IMR-90 (cell line): ENCODE results near the gene FIS1. TPM values are rescaled to one million over a fixed set of nuclear protein-coding genes. Genes with fewer than 3 reads are reported as not detected.

Source experiments
- ATAC-seq: fragments of 200-7000 bp; cut with Tn5 transposase; 2 replicates; pipeline ENCODE4 v1.9.1; 2020; ENCODE audit warnings: low read depth, mild to moderate bottlenecking, moderate library complexity
- BruUV-seq: library from RNA; stranded (reverse); fragments of 400-500 nt; replicated peaks from 2 replicates; lab custom pipeline; 2021; lab: Mats Ljungman, UMichigan
- CTCF ChIA-PET: fragments of 300-600 bp; formaldehyde crosslinking; extraction: SDS; loops from one replicate; lab custom pipeline; 2021; ENCODE audit warnings: antibody characterized with exemption; lab: Yijun Ruan, JAX
- POLR2A ChIA-PET: fragments of 300-600 bp; sonication (Branson Sonifier 250); formaldehyde crosslinking; loops from one replicate; lab custom pipeline; 2022; ENCODE audit warnings: antibody characterized with exemption; ENCODE audit not compliant: unreplicated experiment; lab: Charles Lee
- DNase-seq: peaks from one replicate; pipeline ENCODE4 v3.0.0; 2013
- H2AFZ ChIP-seq: replicated peaks from 2 replicates; pipeline ENCODE3; 2013; ENCODE audit warnings: low read length, mild to moderate bottlenecking; ENCODE audit not compliant: poor library complexity
- H2AK5ac ChIP-seq: 2 replicates; pipeline ENCODE4 v1.6.1; 2013; ENCODE audit warnings: low read depth, low read length, inconsistent platforms
- H2AK9ac ChIP-seq: replicated peaks from 2 replicates; pipeline ENCODE3; 2013; ENCODE audit warnings: mild to moderate bottlenecking, low read depth, low read length, moderate library complexity; ENCODE audit not compliant: poor library complexity
- H2BK120ac ChIP-seq: 2 replicates; pipeline ENCODE4 v1.6.1; 2013; ENCODE audit warnings: low read depth, low read length, inconsistent platforms
- H2BK15ac ChIP-seq: 3 replicates; pipeline ENCODE4 v1.6.1; 2013; ENCODE audit warnings: low read depth, low read length, inconsistent platforms
- H2BK20ac ChIP-seq: 2 replicates; pipeline ENCODE4 v1.6.1; 2013; ENCODE audit warnings: low read depth, mild to moderate bottlenecking, inconsistent platforms, low read length, moderate library complexity
- H2BK5ac ChIP-seq: 2 replicates; pipeline ENCODE4 v1.6.1; 2013; ENCODE audit warnings: mild to moderate bottlenecking, low read depth, low read length, inconsistent platforms; ENCODE audit not compliant: poor library complexity, severe bottlenecking
- H3K14ac ChIP-seq: replicated peaks from 2 replicates; pipeline ENCODE4 v1.6.1; 2013; ENCODE audit warnings: low read depth, low read length, inconsistent platforms
- H3K18ac ChIP-seq: 2 replicates; pipeline ENCODE4 v1.6.1; 2013; ENCODE audit warnings: low read depth, low read length, control low read depth
- H3K23ac ChIP-seq: 2 replicates; pipeline ENCODE4 v1.6.1; 2013; ENCODE audit warnings: low read depth, low read length, inconsistent platforms
- H3K27ac ChIP-seq: 2 replicates; pipeline ENCODE4 v1.5.1; 2013; ENCODE audit warnings: mild to moderate bottlenecking, control low read depth, low read length; ENCODE audit not compliant: insufficient read depth
- H3K27me3 ChIP-seq: 2 replicates; pipeline ENCODE4 v1.6.1; 2013; ENCODE audit warnings: low read length; ENCODE audit not compliant: control insufficient read depth, insufficient read depth
- H3K36me3 ChIP-seq: 2 replicates; pipeline ENCODE4 v1.6.1; 2013; ENCODE audit warnings: low read length, mixed read lengths; ENCODE audit not compliant: control insufficient read depth, insufficient read depth
- H3K4ac ChIP-seq: 2 replicates; pipeline ENCODE4 v1.6.1; 2013; ENCODE audit warnings: low read depth, low read length, inconsistent platforms
- H3K4me1 ChIP-seq: 2 replicates; pipeline ENCODE4 v1.6.1; 2013; ENCODE audit warnings: low read length, mixed read lengths; ENCODE audit not compliant: control insufficient read depth, insufficient read depth
- H3K4me2 ChIP-seq: 2 replicates; pipeline ENCODE4 v1.6.1; 2013; ENCODE audit warnings: low read depth, mild to moderate bottlenecking, control low read depth, low read length, moderate library complexity
- H3K4me3 ChIP-seq: 2 replicates; pipeline ENCODE4 v1.5.1; 2013; ENCODE audit warnings: low read depth, mild to moderate bottlenecking, control low read depth, low read length, moderate library complexity; ENCODE audit not compliant: insufficient read depth
- H3K56ac ChIP-seq: 2 replicates; pipeline ENCODE4 v1.6.1; 2013; ENCODE audit warnings: low read length, inconsistent platforms; ENCODE audit not compliant: insufficient read depth; ENCODE audit errors: extremely low read depth
- H3K79me1 ChIP-seq, 2 experiments: 2 replicates each; pipeline ENCODE4 v1.6.1; 2013; ENCODE audit warnings: low read length in 2 of 2, inconsistent platforms in 1 of 2, low read depth in 1 of 2
- H3K9ac ChIP-seq: 2 replicates; pipeline ENCODE4 v1.6.1; 2013; ENCODE audit warnings: low read depth, low read length, control low read depth
- H3K9me1 ChIP-seq: 2 replicates; pipeline ENCODE4 v1.6.1; 2013; ENCODE audit warnings: low read length, inconsistent platforms; ENCODE audit not compliant: insufficient read depth
- H3K9me3 ChIP-seq: 2 replicates; pipeline ENCODE4 v1.6.1; 2013; ENCODE audit warnings: low read length; ENCODE audit not compliant: control insufficient read depth, insufficient read depth
- H4K20me1 ChIP-seq: 2 replicates; pipeline ENCODE4 v1.6.1; 2013; ENCODE audit warnings: low read length, inconsistent platforms; ENCODE audit not compliant: insufficient read depth
- H4K5ac ChIP-seq: 2 replicates; pipeline ENCODE4 v1.6.1; 2013; ENCODE audit warnings: mild to moderate bottlenecking, low read depth, low read length, control low read depth
- H4K8ac ChIP-seq, 2 experiments: 2 replicates each; pipeline ENCODE4 v1.6.1; 2013; ENCODE audit warnings: low read depth in 2 of 2, low read length in 2 of 2, control low read depth in 1 of 2, inconsistent platforms in 1 of 2
- H4K91ac ChIP-seq: 2 replicates; pipeline ENCODE4 v1.6.1; 2013; ENCODE audit warnings: low read depth, low read length, inconsistent platforms; ENCODE audit not compliant: insufficient read depth
- BHLHE40 ChIP-seq: fragments of 150-350 bp; IDR thresholded peaks from 2 replicates; pipeline ENCODE4 v1.6.1; 2016; ENCODE audit warnings: mild to moderate bottlenecking, low read depth, low read length
- CEBPB ChIP-seq: IDR thresholded peaks from 2 replicates; pipeline ENCODE4 v1.6.1; 2012; ENCODE audit warnings: low read depth, low read length, improper control_type of control experiment
- CHD1 ChIP-seq: IDR thresholded peaks from 2 replicates; pipeline ENCODE4 v1.6.1; 2012; ENCODE audit warnings: low read depth, low read length, improper control_type of control experiment
- FOS ChIP-seq: fragments of 150-350 bp; IDR thresholded peaks from 2 replicates; pipeline ENCODE4 v1.6.1; 2016; ENCODE audit warnings: low read depth, low read length
- MAFK ChIP-seq: IDR thresholded peaks from 2 replicates; pipeline ENCODE4 v1.6.1; 2012; ENCODE audit warnings: low read depth, low read length, improper control_type of control experiment
- MAZ ChIP-seq: IDR thresholded peaks from 2 replicates; pipeline ENCODE4 v1.6.1; 2012; ENCODE audit warnings: low read depth, mild to moderate bottlenecking, low read length, improper control_type of control experiment, moderate library complexity, borderline replicate concordance
- MXI1 ChIP-seq: IDR thresholded peaks from 2 replicates; pipeline ENCODE4 v1.6.1; 2012; ENCODE audit warnings: low read depth, mild to moderate bottlenecking, low read length, moderate library complexity, borderline replicate concordance
- NFE2L2 ChIP-seq: fragments of 150-350 bp; IDR thresholded peaks from 2 replicates; pipeline ENCODE4 v1.6.1; 2016; ENCODE audit warnings: low read depth, mild to moderate bottlenecking, low read length
- RAD21 ChIP-seq: IDR thresholded peaks from 2 replicates; pipeline ENCODE4 v1.6.1; 2012; ENCODE audit warnings: low read length, improper control_type of control experiment
- RCOR1 ChIP-seq: IDR thresholded peaks from 2 replicates; pipeline ENCODE4 v1.6.1; 2012; ENCODE audit warnings: mild to moderate bottlenecking, low read length, improper control_type of control experiment; ENCODE audit not compliant: insufficient replicate concordance
- RFX5 ChIP-seq: IDR thresholded peaks from 2 replicates; pipeline ENCODE4 v1.8.0; 2012; ENCODE audit warnings: low read depth, mild to moderate bottlenecking, low read length, moderate library complexity
- SMC3 ChIP-seq: fragments of 150-350 bp; IDR thresholded peaks from 2 replicates; pipeline ENCODE4 v1.6.1; 2016; ENCODE audit warnings: low read depth, mild to moderate bottlenecking, antibody characterized with exemption, low read length, moderate library complexity
- WGBS, 2 experiments: methylation state at CpG; one replicate each; pipeline versions ENCODE4 v1.1.5 to v1.1.7; 2013; ENCODE audit warnings: missing lambda C conversion rate in 2 of 2; ENCODE audit not compliant: insufficient read length in 1 of 2; ENCODE audit errors: extremely low coverage in 2 of 2; 5-methylcytosine and 5-hydroxymethylcytosine counted together
- dilution Hi-C: fragments of 300-500 bp; cut with HindIII; formaldehyde crosslinking; loops from one replicate; pipeline ENCODE4 v1.14.3; 2018; ENCODE audit warnings: low sequenced_read_pairs; ENCODE audit not compliant: unreplicated experiment
- in situ Hi-C: fragments of 300-500 bp; cut with MboI; formaldehyde crosslinking; loops from 3 replicates; pipeline ENCODE4 v1.14.3; 2019; ENCODE audit warnings: low sequenced_read_pairs, inconsistent platforms, mixed read lengths
- intact Hi-C: fragments of 100-400 bp; cut with micrococcal nuclease; formaldehyde crosslinking; loops from 2 replicates; pipeline ENCODE4 v1.10.0; 2022
- polyA plus RNA-seq, 3 experiments: library from polyadenylated mRNA; depleted of rRNA; stranded (reverse); fragments of >200 nt; gene quantifications; 2 replicates each; pipeline ENCODE4 v1.2.3, GENCODE V29; 2012; ENCODE audit warnings: low replicate concordance in 1 of 3
- total RNA-seq: library from RNA; depleted of rRNA; stranded (reverse); fragments of >200 nt; gene quantifications from 2 replicates; pipeline ENCODE4 v1.2.3, GENCODE V29; 2012
- TF ChIP-seq, protein P1 (sequence below): conservative IDR thresholded peaks from 2 replicates; pipeline ENCODE4 v1.5.1; 2012; ENCODE audit warnings: mild to moderate bottlenecking, low read depth, low read length, improper control_type of control experiment

Gene FIS1
- total and polyA plus RNA-seq, 2 of the 4 experiments (the other 2 are of a cell fraction) = 293 to 489 TPM

- H3K9ac ChIP-seq = no peak overlapping the region
- TF ChIP-seq RFX5 (no peak), CHD1 (no peak), MXI1 (no peak), FOS (no peak), NFE2L2 (no peak), CEBPB (no peak), RAD21 (no peak), RCOR1 (no peak), BHLHE40 (no peak), MAZ (no peak), MAFK (no peak), SMC3 (no peak)
- TF ChIP-seq, protein P1, sequence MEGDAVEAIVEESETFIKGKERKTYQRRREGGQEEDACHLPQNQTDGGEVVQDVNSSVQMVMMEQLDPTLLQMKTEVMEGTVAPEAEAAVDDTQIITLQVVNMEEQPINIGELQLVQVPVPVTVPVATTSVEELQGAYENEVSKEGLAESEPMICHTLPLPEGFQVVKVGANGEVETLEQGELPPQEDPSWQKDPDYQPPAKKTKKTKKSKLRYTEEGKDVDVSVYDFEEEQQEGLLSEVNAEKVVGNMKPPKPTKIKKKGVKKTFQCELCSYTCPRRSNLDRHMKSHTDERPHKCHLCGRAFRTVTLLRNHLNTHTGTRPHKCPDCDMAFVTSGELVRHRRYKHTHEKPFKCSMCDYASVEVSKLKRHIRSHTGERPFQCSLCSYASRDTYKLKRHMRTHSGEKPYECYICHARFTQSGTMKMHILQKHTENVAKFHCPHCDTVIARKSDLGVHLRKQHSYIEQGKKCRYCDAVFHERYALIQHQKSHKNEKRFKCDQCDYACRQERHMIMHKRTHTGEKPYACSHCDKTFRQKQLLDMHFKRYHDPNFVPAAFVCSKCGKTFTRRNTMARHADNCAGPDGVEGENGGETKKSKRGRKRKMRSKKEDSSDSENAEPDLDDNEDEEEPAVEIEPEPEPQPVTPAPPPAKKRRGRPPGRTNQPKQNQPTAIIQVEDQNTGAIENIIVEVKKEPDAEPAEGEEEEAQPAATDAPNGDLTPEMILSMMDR = no peak
- ChIA-PET POLR2A (no interaction called here), CTCF (no interaction called here)
- H3K18ac ChIP-seq = no peak overlapping the region
- H3K36me3 ChIP-seq = peaks cover 34% of the 10 kb centered on the region
- H3K27me3 ChIP-seq = peaks cover 25% of the 10 kb centered on the region
- H3K56ac ChIP-seq = no peak overlapping the region
- H4K5ac ChIP-seq = no peak overlapping the region
- ATAC-seq (no peak), DNase-seq (no peak)
- H2BK20ac ChIP-seq = no peak overlapping the region
- no peak overlapping the region for H3K4ac ChIP-seq
- H2BK15ac ChIP-seq = no peak overlapping the region
- no peak overlapping the region for H2AK5ac ChIP-seq
- H3K79me1 ChIP-seq = no peaks in the 10 kb centered on the region
- dilution Hi-C loops = no loop called here
- H2BK5ac ChIP-seq = no peak overlapping the region
- H3K9me1 ChIP-seq = no peaks in the 10 kb centered on the region
- H2AFZ ChIP-seq = no peak overlapping the region
- no peak overlapping the region for H3K4me3 ChIP-seq
- H3K27ac ChIP-seq = no peak overlapping the region
- no peaks in the 10 kb centered on the region for H3K4me1 ChIP-seq
- H4K91ac ChIP-seq = no peak overlapping the region
- H2BK120ac ChIP-seq = no peak overlapping the region
- BruUV-seq = no TSS peak
- peak overlapping the region; percentile 78 for H2AK9ac ChIP-seq
- H4K20me1 ChIP-seq = no peaks in the 10 kb centered on the region
- no peak overlapping the region for H3K14ac ChIP-seq
- WGBS, 2 experiments = 93% methylated on average over 21 of the region's 32 CpGs; no CpG with 5 or more reads in 1 of the 2 experiments
- in situ Hi-C loops = no loop called here
- no peak overlapping the region for H3K23ac ChIP-seq
- no peak overlapping the region for H3K4me2 ChIP-seq
- H3K9me3 ChIP-seq = no peaks in the 10 kb centered on the region
- intact Hi-C loops = no loop called here
- H4K8ac ChIP-seq = no peak overlapping the region
Measured at GRCh38 chr7:101205901-101206664, 38.8 kb downstream of the FIS1 start.
